K562 (cell line): ENCODE results near the gene PRKAA1. TPM values are rescaled to one million over a fixed set of nuclear protein-coding genes. Genes with fewer than 3 reads are reported as not detected.
A peak's percentile ranks its signal among the peaks of the same experiment; 100 is the strongest.

ENCODE experiments used
- BACH1 ChIP-seq: fragments of 200-800 bp; sonication (Bioruptor generic); IDR thresholded peaks from 2 replicates; pipeline ENCODE4 v1.6.1; 2016; ENCODE audit warnings: missing genetic modification characterization, missing compliant biosample characterization
- DACH1 ChIP-seq: fragments of 450-650 bp; IDR thresholded peaks from 2 replicates; pipeline ENCODE4 v1.6.1; 2018; ENCODE audit not compliant: partially characterized antibody
- ESRRA ChIP-seq: fragments of 450-650 bp; IDR thresholded peaks from 2 replicates; pipeline ENCODE4 v1.6.1; 2014; ENCODE audit warnings: low read depth, mild to moderate bottlenecking, moderate library complexity, borderline replicate concordance
- HNRNPLL ChIP-seq: fragments of 200-400 bp; formaldehyde crosslinking; IDR thresholded peaks from 2 replicates; pipeline ENCODE4 v1.6.1; 2017; ENCODE audit warnings: low read length, low read depth, mild to moderate bottlenecking; ENCODE audit not compliant: poor library complexity, severe bottlenecking
- KLF6 ChIP-seq: fragments of 250-450 bp; sonication (Bioruptor Pico); IDR thresholded peaks from 2 replicates; pipeline ENCODE4 v1.4.0; 2020; ENCODE audit warnings: mild to moderate bottlenecking, moderate library complexity, borderline replicate concordance
- PTTG1 ChIP-seq: fragments of 450-650 bp; IDR thresholded peaks from 2 replicates; pipeline ENCODE4 v1.6.1; 2016; ENCODE audit warnings: low read depth, mild to moderate bottlenecking, missing genetic modification characterization, missing compliant biosample characterization
- RBM22 ChIP-seq: fragments of 200-400 bp; formaldehyde crosslinking; IDR thresholded peaks from 2 replicates; pipeline ENCODE4 v1.6.1; 2018; ENCODE audit warnings: low read length, low read depth; ENCODE audit not compliant: poor library complexity, severe bottlenecking
- SETDB1 ChIP-seq: IDR thresholded peaks from one replicate; pipeline ENCODE4 v1.6.1; 2012; ENCODE audit warnings: low read length, control low read depth, inconsistent platforms
- SMC3 ChIP-seq: conservative IDR thresholded peaks from 2 replicates; pipeline ENCODE4 v1.6.1; 2011; ENCODE audit warnings: low read depth, low read length, improper control_type of control experiment; ENCODE audit not compliant: insufficient read depth
- TARDBP ChIP-seq: fragments of 450-650 bp; IDR thresholded peaks from 2 replicates; pipeline ENCODE4 v1.6.1; 2016
- ZNF699 ChIP-seq: fragments of 250-450 bp; sonication (Bioruptor Pico); IDR thresholded peaks from 2 replicates; pipeline ENCODE4 v1.8.0; 2021; ENCODE audit warnings: mild to moderate bottlenecking, moderate library complexity; ENCODE audit not compliant: insufficient replicate concordance
- polyA plus RNA-seq, 8 experiments: library from polyadenylated mRNA; depleted of rRNA in 4 of 8; stranded (reverse) in 5 of 8; unstranded in 3 of 8; fragments of >200 nt; fragmentation: Nextera tagmentation in 2 of 8; fragmentation: Illumina TruSeq in 1 of 8; extraction: Ambion mirVana in 2 of 8; extraction: Trizol in 1 of 8; gene quantifications; 2 replicates each; pipeline versions ENCODE4 v1.2.1 to v1.2.3, GENCODE V29; 2011 to 2014; ENCODE audit warnings: inconsistent platforms in 1 of 8, missing spikeins in 1 of 8
- total RNA-seq, 7 experiments: library from RNA; depleted of rRNA in 6 of 7; stranded (reverse); fragments of >200 nt in 6 of 7; fragmentation: Illumina TruSeq in 2 of 7; extraction: Trizol in 2 of 7; gene quantifications; 2 replicates each; pipeline versions ENCODE4 v1.2.1 to v1.2.3, GENCODE V29; 2011 to 2021; ENCODE audit warnings: low replicate concordance in 1 of 7
- TF ChIP-seq, protein P1 (sequence below), 3 experiments: IDR thresholded peaks in 2 of 3; conservative IDR thresholded peaks in 1 of 3; 2 replicates each; pipeline ENCODE4 v1.5.1; 2011 to 2012; ENCODE audit warnings: low read length in 3 of 3, mild to moderate bottlenecking in 3 of 3, control low read depth in 2 of 3, improper control_type of control experiment in 1 of 3, inconsistent platforms in 1 of 3, low read depth in 1 of 3, mixed read lengths in 1 of 3, moderate library complexity in 1 of 3; ENCODE audit not compliant: insufficient read depth in 2 of 3
- TF ChIP-seq, protein P2 (sequence below): sonication (generic); formaldehyde crosslinking; IDR thresholded peaks from 2 replicates; pipeline ENCODE4 v1.8.0; 2022; ENCODE audit warnings: missing genetic modification reagents, mild to moderate bottlenecking, borderline replicate concordance
- TF ChIP-seq, protein P3 (sequence below): sonication (generic); formaldehyde crosslinking; IDR thresholded peaks from 2 replicates; pipeline ENCODE4 v1.8.0; 2022; ENCODE audit warnings: missing genetic modification reagents, mild to moderate bottlenecking, moderate library complexity, borderline replicate concordance
- TF ChIP-seq, protein P4 (sequence below): fragments of 250-450 bp; sonication (Bioruptor Pico); IDR thresholded peaks from 2 replicates; pipeline ENCODE4 v1.5.0; 2020; ENCODE audit warnings: mild to moderate bottlenecking
- TF ChIP-seq, protein P5 (sequence below): sonication (generic); formaldehyde crosslinking; IDR thresholded peaks from 2 replicates; pipeline ENCODE4 v1.8.1; 2022; ENCODE audit warnings: missing genetic modification reagents

PRKAA1 gene
- total and polyA plus RNA-seq, 9 of the 15 experiments (the other 6 are each of a cell fraction or from before 2014, with no cell fraction given), result 24.5 to 84.0 (median 51.4) TPM

DNA sequence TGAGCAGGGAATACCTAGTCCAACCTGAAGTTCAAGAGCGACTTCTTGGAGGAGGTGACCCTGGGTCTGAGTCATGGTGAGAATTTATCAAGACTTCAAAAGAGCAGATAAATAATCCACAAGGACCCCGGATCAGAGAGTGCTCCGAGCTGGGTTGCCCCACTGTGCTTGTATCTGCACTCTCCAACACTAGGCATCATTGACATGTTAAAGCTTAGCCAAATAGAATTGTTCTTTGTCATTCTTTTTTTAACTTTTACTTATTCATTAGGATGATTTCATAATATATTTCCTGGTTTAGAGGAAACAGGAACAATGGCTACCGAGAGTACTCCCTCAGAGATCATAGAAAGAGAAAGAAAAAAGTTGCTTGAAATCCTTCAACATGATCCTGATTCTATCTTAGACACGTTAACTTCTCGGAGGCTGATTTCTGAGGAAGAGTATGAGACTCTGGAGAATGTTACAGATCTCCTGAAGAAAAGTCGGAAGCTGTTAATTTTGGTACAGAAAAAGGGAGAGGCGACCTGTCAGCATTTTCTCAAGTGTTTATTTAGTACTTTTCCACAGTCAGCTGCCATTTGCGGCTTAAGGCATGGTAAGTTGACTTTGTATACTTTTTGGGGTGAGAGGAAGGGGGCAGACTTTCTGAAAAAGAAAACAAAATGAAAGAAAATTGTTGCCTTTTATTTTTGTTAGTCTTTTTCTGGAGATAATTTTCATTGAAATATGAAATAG, 43.1 kb upstream of the PRKAA1 start, which contains the start of gene CARD6 (continued):
- TF ChIP-seq ZNF699 (CRISPR knock-in tag) (no peak), KLF6 (no peak), ESRRA (no peak), TARDBP (no peak), HNRNPLL (no peak), SETDB1 (no peak), BACH1 (tag) (no peak), RBM22 (no peak), SMC3 (no peak), PTTG1 (tag) (no peak), DACH1 (peak; percentile 39)
- TF ChIP-seq, protein P1, sequence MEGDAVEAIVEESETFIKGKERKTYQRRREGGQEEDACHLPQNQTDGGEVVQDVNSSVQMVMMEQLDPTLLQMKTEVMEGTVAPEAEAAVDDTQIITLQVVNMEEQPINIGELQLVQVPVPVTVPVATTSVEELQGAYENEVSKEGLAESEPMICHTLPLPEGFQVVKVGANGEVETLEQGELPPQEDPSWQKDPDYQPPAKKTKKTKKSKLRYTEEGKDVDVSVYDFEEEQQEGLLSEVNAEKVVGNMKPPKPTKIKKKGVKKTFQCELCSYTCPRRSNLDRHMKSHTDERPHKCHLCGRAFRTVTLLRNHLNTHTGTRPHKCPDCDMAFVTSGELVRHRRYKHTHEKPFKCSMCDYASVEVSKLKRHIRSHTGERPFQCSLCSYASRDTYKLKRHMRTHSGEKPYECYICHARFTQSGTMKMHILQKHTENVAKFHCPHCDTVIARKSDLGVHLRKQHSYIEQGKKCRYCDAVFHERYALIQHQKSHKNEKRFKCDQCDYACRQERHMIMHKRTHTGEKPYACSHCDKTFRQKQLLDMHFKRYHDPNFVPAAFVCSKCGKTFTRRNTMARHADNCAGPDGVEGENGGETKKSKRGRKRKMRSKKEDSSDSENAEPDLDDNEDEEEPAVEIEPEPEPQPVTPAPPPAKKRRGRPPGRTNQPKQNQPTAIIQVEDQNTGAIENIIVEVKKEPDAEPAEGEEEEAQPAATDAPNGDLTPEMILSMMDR (IDR thresholded peaks at IDR 0.05 in 2 of 3, conservative IDR thresholded peaks at IDR 0.05 in 1 of 3; ENCODE audit: insufficient read depth in 2 of 3, low read depth in 1 of 3, low read length in 3 of 3), result peak in 2 of 3 experiments; percentile 13 to 43; a peak in 2 of 6 replicates
- TF ChIP-seq, protein P2, sequence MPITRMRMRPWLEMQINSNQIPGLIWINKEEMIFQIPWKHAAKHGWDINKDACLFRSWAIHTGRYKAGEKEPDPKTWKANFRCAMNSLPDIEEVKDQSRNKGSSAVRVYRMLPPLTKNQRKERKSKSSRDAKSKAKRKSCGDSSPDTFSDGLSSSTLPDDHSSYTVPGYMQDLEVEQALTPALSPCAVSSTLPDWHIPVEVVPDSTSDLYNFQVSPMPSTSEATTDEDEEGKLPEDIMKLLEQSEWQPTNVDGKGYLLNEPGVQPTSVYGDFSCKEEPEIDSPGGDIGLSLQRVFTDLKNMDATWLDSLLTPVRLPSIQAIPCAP (CRISPR knock-in tag), result no peak
- TF ChIP-seq, protein P3, sequence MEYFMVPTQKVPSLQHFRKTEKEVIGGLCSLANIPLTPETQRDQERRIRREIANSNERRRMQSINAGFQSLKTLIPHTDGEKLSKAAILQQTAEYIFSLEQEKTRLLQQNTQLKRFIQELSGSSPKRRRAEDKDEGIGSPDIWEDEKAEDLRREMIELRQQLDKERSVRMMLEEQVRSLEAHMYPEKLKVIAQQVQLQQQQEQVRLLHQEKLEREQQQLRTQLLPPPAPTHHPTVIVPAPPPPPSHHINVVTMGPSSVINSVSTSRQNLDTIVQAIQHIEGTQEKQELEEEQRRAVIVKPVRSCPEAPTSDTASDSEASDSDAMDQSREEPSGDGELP (CRISPR knock-in tag), result no peak; the same call in 1 of the 2 replicates
- TF ChIP-seq, protein P4, sequence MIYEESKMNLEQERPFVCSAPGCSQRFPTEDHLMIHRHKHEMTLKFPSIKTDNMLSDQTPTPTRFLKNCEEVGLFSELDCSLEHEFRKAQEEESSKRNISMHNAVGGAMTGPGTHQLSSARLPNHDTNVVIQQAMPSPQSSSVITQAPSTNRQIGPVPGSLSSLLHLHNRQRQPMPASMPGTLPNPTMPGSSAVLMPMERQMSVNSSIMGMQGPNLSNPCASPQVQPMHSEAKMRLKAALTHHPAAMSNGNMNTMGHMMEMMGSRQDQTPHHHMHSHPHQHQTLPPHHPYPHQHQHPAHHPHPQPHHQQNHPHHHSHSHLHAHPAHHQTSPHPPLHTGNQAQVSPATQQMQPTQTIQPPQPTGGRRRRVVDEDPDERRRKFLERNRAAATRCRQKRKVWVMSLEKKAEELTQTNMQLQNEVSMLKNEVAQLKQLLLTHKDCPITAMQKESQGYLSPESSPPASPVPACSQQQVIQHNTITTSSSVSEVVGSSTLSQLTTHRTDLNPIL, result no peak
- TF ChIP-seq, protein P5, sequence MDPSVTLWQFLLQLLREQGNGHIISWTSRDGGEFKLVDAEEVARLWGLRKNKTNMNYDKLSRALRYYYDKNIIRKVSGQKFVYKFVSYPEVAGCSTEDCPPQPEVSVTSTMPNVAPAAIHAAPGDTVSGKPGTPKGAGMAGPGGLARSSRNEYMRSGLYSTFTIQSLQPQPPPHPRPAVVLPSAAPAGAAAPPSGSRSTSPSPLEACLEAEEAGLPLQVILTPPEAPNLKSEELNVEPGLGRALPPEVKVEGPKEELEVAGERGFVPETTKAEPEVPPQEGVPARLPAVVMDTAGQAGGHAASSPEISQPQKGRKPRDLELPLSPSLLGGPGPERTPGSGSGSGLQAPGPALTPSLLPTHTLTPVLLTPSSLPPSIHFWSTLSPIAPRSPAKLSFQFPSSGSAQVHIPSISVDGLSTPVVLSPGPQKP (CRISPR knock-in tag), result no peak
